Measurements from ENCODE around the gene LTB4R2.

DNA sequence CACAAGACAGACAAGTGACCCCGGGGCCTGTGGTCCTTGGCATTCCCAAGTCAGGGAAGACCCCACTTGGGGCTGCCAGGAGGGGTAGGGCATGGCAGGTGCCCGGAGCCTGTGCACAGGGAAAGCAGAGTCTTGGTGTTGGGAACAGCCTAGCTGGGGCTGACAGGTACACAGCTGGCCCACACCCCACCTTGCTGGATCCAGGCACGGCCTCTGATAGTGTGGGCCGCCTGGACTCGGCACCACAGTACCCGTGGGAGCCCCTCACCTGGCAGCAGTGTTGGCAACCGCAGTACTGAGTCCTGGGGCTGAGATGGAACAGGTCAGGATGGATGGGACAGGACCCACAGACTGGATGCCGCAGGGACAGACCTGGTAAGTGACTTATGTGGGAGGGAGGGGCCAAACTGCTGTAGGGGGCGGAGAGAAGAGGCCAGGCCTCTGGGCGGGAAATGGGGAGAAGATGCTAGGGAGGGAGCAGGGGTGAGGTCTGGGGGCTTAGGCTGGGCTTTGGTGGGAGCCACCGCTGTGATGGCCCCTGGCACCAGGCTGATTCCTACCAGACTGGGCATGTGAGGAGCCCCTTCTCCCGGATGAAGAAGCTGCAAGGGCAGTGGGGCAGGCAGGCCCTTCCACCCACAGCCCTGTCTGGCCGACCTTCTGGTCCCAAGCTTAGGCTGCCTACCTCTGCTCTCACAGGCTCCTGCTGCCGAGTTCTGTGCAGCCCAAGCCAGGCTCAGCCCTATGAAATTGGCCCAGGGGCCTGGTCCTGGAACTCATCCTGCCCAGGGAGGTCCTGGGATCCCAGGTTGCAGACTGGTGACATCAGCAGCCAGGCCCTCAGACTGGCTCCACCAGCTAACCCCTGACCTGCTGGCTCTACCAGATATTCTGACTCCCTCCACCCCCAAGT is 46.9 kb upstream of the LTB4R2 start, which contains the start of gene TGM1:
- TF ChIP-seq POLR2A (IDR thresholded peaks at IDR 0.05; ENCODE audit: low read depth, low read length) (no peak), TAF1 (IDR thresholded peaks at IDR 0.05; ENCODE audit: low read depth, low read length) (no peak)

All from GM12891 (cell line).